HG02759 (cell line): Measurements from ENCODE around the gene GALP.
"Not testable (repeated sequence)": the region's sequence is repeated elsewhere in the genome, so short reads cannot be mapped to it uniquely, and the experiment has no call there.

Source experiments
- ATAC-seq: cut with Tn5 transposase; IDR thresholded peaks from one replicate; pipeline ENCODE4 v1.9.1; 2021; ENCODE audit warnings: mild to moderate bottlenecking, moderate library complexity; ENCODE audit not compliant: unreplicated experiment

GALP gene

GRCh38 chr19:56177564-56178243 lies 1.9 kb downstream of the GALP start:
- no peak for ATAC-seq

GRCh38 chr19:56189785-56190184 lies 14.0 kb downstream of the GALP start:
- ATAC-seq = no peak

- no peak for ATAC-seq
Measured at GRCh38 chr19:56191115-56191514, 15.3 kb downstream of the GALP start.

GRCh38 chr19:56191711-56192110 lies 15.9 kb downstream of the GALP start:
- no peak for ATAC-seq

GRCh38 chr19:56193981-56194640 lies 18.3 kb downstream of the GALP start:
- no peak for ATAC-seq

GRCh38 chr19:56197646-56198045 lies 21.8 kb downstream of the GALP start, which contains the start of gene ZSCAN5B:
Gene ZSCAN5B, minus strand, starts transcription at chr19:56197783. Its CDS starts 4,731 bp downstream, at chr19:56193052.
- not testable (repeated sequence) for ATAC-seq

- no peak for ATAC-seq
Measured at GRCh38 chr19:56199687-56200086, 23.9 kb downstream of the GALP start.

GRCh38 chr19:56201973-56202372 lies 26.2 kb downstream of the GALP start, which contains the start of gene ZSCAN5C:
Gene ZSCAN5C, plus strand, starts transcription at chr19:56202273. Its CDS starts 3,641 bp downstream, at chr19:56205914.
- ATAC-seq = no peak

GRCh38 chr19:56207581-56207980 lies 31.8 kb downstream of the GALP start:
- not testable (repeated sequence) for ATAC-seq

GRCh38 chr19:56209091-56209490 lies 33.3 kb downstream of the GALP start:
- no peak for ATAC-seq

GRCh38 chr19:56210036-56210435 lies 34.2 kb downstream of the GALP start:
- ATAC-seq = not testable (repeated sequence)

GRCh38 chr19:56211718-56212117 lies 35.9 kb downstream of the GALP start:
- no peak for ATAC-seq

GRCh38 chr19:56217039-56217949 lies 41.5 kb downstream of the GALP start:
- ATAC-seq = no peak

- no peak for ATAC-seq
Measured at GRCh38 chr19:56218961-56219360, 43.2 kb downstream of the GALP start.

GRCh38 chr19:56221442-56221841 lies 45.6 kb downstream of the GALP start:
- not testable (repeated sequence) for ATAC-seq

GRCh38 chr19:56221851-56222250 lies 46.0 kb downstream of the GALP start:
- ATAC-seq = no peak

- no peak for ATAC-seq
Measured at GRCh38 chr19:56222901-56223300, 47.1 kb downstream of the GALP start.

GRCh38 chr19:56223481-56223880 lies 47.7 kb downstream of the GALP start:
- ATAC-seq = no peak
